Measurements from ENCODE around the gene ATP6V0D1. TPM values are rescaled to one million over a fixed set of nuclear protein-coding genes. Genes with fewer than 3 reads are reported as not detected.
A peak's percentile ranks its signal among the peaks of the same experiment; 100 is the strongest.

The ATP6V0D1 gene
- total RNA-seq, 1 donor from 2014 or later = 49.6 TPM

GRCh38 chr16:67462279-67462655, 18.7 kb downstream of the ATP6V0D1 start:
- DNase-seq = no peak

- DNase-seq = no peak
Observed at GRCh38 chr16:67461600-67462278, 19.2 kb downstream of the ATP6V0D1 start.

GRCh38 chr16:67460961-67461360, 20.0 kb downstream of the ATP6V0D1 start:
- DNase-seq = no peak

- DNase-seq = no peak
Observed at GRCh38 chr16:67460168-67460567, 20.8 kb downstream of the ATP6V0D1 start.

GRCh38 chr16:67459861-67460150, 21.2 kb downstream of the ATP6V0D1 start:
- DNase-seq = no peak

- no peak for DNase-seq
Observed at GRCh38 chr16:67459066-67459860, 21.7 kb downstream of the ATP6V0D1 start.

DNA sequence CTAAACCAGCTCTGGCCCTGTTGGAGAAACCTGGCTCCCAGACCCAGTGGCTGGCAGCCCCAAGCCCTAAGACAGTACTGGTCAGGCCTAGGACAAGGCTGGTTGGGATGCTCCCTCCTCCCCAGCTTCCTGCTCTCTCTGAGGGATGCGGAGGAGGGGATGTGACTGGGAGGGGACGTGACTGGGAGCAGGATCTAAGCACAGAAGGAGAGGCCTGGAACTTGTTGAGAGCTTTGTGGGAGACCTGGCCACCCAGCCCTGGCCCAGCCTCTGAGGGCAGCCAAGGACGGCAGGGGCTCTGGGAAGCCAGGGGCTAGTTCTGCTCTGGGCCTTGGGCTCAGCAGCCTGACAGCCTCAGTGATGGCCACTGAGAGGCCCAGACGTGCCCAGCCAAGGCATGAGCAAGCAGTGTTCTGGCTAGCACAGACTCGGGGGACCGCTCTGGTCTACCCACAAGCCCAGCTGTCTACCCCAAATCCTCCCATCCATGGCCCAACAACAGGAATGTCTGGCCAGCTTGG, 22.8 kb downstream of the ATP6V0D1 start:
- DNase-seq = no peak

GRCh38 chr16:67457611-67458010, 23.3 kb downstream of the ATP6V0D1 start:
- DNase-seq = no peak

DNA sequence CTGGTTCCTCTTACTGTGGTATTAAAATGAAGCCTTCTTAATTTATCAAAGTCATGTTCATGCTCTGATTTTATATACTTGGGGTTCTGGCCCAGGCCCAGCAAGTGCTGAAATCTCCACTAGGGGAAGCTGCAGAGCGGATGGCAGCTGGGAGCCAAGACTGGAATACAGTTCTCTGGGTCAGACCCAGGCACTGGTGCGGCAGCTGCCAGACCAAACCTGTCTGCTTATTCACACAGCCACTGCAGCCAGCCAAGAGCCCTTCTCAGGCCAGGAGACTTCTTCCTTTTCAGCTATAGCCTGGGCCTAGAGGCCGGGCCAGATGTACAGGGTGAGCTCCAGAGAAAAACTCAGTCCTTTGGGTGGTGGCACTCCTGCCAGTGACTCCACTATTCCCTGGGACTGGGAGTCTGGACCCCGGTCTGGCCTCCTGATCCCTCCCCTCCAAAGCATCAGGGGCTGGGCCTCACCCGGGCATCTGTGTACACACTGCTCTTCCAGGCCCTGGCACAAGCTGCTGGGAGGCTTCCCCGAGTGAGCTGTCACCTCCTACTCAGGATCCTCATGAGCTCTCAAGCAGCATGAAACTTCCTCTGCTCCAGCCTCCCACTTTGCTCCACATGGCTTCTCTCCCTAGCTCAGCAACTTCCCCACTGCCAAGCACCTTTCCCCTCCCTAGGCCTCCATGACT, 24.4 kb downstream of the ATP6V0D1 start:
- DNase-seq = peak; percentile 28

GRCh38 chr16:67454852-67455251, 26.1 kb downstream of the ATP6V0D1 start:
- no peak for DNase-seq

- no peak for DNase-seq
Observed at GRCh38 chr16:67454104-67454503, 26.9 kb downstream of the ATP6V0D1 start.

DNA sequence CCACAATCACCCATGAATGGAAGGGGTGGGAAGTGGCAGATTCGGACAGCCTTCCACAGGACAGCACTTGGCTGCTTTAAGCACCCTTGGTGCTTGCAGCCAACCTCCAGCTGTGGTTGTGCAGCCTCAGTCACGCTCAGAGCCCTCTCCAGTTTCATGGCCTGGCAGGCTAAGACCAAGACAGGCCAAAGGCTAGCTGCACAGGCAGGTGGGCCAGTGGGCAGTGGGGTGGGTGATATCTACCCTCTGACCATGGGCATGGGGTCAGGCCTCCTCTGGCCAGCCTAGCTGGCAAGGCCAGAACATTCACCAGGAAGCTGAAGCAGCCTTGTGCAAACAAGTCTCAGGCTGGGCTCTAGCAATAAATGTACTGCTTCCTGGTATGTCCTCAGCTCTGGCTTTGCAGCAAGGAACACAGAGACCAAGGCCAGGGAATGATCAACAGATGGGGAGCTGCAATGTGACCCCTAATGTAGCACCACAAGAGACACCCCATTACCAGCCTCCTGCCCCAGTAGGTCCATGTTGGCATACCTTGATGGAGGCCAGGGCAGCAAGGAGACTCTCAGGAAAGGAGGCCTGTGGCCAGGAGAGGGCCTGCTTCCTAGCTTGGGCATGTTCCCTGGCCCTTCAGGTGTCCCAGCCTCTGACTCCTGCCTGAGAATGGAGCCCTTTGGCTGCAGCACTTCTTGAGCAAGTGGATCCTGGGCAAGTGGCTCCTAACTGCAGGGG, 29.1 kb downstream of the ATP6V0D1 start:
- DNase-seq = no peak

DNA sequence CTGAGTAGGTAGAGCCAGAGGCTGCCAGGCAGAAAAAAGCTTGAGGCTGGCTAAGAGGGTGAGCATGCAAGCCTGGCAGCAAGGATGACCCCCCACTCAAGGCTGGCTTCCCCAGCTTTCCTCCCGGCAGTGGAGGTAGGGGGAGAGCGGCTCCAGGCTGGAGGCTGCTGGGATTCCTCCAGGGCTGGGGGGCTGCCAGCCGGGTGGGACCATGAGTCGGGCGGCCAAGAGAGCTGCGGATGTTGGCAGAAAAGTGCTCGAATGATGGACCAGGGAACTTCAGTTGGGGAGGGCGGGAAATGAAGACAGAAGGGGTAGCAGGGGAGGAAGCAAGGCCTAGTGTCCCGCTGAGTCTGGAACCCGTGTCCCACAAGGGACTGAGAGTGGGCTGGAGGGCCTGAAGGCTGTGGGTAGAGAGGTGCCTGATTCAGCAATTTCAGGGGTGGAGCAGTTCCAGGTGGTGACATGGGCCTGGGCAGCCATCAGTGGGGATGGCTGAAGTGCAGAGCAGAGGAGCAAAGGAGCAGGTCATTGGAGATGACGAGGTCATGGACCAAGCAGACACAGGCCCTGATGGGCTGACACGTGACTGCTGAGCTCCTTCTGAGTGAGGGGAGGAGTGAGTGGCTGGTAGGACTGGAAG, 29.8 kb downstream of the ATP6V0D1 start:
- DNase-seq = no peak

DNA sequence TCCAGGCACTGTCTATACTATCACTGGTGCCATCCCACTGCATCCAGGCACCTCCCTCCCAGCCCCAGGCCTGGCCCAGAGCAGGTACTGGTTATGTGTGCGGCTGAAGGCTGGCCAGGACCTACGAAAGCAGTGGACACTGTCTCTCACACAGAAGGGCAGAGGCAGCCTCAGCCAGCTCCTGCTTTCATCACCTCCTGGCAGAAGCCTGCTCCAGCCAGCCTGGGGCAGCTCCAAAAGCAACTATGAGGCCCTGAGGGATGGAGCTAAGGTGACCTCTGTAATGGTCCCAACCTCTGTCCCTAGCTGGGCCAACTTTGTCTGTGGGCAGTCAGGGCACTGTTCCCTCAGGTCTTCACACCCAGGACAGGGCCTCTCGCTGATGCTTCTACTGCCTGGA, 31.2 kb downstream of the ATP6V0D1 start:
- DNase-seq = no peak

- no peak for DNase-seq
Observed at GRCh38 chr16:67449336-67449735, 31.6 kb downstream of the ATP6V0D1 start.

DNA sequence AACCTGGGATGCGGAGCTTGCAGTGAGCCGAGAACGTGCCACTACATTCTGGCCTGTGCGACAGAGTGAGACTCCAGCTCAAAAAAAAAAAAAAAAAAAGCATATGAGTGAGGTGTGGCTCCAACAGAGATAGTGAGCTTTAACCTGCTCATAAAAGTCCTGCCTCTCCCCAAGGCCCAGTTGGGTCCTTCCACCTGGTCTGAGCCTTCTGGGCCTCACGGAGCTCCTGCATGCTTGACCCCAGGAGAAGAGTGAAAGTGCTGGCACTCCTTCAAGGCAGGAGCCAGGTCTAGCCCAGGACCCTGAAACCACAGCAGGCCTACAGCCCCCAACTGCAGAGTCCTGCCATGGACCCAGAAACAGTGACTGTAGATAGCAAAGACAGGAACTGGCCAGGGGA, 32.4 kb downstream of the ATP6V0D1 start:
- no peak for DNase-seq

- no peak for DNase-seq
Observed at GRCh38 chr16:67447508-67448076, 33.4 kb downstream of the ATP6V0D1 start.

GRCh38 chr16:67446968-67447507, 33.9 kb downstream of the ATP6V0D1 start:
- DNase-seq = no peak

GRCh38 chr16:67445913-67446907, 34.7 kb downstream of the ATP6V0D1 start:
- DNase-seq = no peak

DNA sequence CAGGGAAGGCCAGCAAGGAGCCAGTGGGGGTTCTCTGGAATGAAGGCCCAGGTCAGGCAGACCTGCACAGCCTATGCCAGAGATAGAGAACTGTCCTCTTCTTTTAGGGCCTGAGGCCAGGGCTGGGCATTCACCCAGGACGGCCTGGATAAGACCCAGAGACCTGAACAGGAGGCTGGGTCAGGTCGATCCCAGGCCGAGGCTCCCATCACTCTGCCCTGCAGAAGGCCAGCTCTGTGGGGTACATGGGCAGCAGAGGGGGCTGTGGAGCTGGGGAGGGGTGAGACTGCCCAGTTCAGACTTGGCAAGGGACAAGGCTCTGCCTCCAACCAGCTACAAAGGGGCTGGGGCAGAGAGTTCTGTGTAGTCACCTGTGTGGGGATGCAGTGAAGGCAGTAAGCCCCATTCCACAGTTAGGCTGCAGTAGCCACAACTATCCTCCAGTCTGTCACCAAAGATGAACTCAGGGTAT, 35.5 kb downstream of the ATP6V0D1 start:
- no peak for DNase-seq

All from skin of body (tissue), 2 donors.